Body of pancreas (tissue), 4 donors: ENCODE measurements around the gene WWOX.

ENCODE experiments used
- POLR2A ChIP-seq, 3 donors: fragments of 450-650 bp; IDR thresholded peaks; one replicate each; pipeline ENCODE4 v1.6.1; 2016; ENCODE audit warnings: antibody characterized with exemption in 3 of 3, mild to moderate bottlenecking in 2 of 3
- TF ChIP-seq, protein P1 (sequence below), 7 experiments: fragments of 450-650 bp in 4 of 7; fragments of 200-600 bp in 3 of 7; sonication (generic) in 3 of 7; IDR thresholded peaks; one replicate each; pipeline ENCODE4 v1.5.1; 2016 to 2019; ENCODE audit warnings: antibody characterized with exemption in 7 of 7

DNA sequence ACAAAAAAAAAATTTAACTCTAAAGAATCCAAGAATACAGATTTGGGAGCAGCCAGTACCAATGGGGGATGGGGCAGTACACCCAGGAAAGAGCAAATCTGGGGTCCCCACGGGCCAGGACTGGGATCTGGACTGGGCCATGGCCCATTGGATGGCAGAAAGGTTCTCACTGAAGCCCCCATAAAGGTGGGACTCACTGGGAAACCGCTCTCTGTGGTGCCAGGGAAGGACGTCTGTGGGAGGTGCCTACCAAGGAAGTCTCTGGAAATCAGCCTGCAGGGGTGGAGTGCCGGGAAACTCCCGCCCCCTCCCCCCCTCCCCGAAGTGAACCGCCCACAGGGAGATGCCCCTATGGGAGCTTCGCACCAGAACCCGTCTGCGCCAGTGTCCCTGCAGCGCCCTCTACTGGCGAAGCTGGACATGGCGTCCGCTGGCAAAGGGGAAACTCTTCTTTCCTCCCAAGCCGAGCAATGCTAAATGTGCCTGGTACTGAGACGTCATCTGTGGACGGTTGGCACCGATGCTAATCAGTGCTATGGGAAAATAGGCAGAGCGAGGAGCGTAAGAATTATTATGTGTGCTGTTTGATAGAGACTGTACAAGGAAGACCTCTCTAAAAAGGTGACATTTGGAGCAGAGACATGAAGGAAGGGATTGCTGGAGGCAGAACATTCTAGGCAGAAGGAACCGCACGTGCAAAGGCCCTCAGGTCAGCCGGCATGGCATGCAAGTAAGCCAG, 671.1 kb downstream of the WWOX start:
- TF ChIP-seq, protein P1, sequence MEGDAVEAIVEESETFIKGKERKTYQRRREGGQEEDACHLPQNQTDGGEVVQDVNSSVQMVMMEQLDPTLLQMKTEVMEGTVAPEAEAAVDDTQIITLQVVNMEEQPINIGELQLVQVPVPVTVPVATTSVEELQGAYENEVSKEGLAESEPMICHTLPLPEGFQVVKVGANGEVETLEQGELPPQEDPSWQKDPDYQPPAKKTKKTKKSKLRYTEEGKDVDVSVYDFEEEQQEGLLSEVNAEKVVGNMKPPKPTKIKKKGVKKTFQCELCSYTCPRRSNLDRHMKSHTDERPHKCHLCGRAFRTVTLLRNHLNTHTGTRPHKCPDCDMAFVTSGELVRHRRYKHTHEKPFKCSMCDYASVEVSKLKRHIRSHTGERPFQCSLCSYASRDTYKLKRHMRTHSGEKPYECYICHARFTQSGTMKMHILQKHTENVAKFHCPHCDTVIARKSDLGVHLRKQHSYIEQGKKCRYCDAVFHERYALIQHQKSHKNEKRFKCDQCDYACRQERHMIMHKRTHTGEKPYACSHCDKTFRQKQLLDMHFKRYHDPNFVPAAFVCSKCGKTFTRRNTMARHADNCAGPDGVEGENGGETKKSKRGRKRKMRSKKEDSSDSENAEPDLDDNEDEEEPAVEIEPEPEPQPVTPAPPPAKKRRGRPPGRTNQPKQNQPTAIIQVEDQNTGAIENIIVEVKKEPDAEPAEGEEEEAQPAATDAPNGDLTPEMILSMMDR (IDR thresholded peaks at IDR 0.05), result peak; percentile 46 to 90 (median 66)
- TF ChIP-seq POLR2A (IDR thresholded peaks at IDR 0.05), result no peak
